ENCODE results near the gene TEX44.
A peak's percentile ranks its signal among the peaks of the same experiment; 100 is the strongest.
"Not testable (repeated sequence)": the region's sequence is repeated elsewhere in the genome, so short reads cannot be mapped to it uniquely, and the experiment has no call there.

TEX44 gene

DNA sequence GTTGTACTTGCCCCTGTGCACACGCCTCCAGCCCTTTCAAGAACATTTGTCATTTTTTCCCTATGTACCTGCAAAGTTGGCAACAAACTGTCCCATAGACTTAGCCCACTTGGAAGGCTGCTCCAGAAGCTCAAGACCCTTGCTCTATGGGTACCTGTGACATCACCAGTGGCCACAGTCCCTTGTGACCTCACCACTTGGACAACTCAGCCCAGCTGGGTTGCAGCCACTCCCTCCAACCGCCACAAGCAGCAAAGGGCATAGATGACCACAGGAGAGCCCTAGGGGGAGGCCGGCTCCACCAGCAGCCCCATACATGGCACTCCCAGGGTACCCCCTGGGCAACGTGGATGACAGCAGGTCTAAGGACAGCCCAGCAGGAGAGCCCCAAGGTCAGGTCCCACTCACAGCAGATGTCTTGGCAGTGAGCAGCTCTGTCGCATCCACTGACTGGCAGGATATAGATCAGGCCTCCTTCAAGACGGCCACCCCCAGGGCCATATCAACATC lies at the start of gene TEX44:
Gene TEX44 (plus strand): TSS at position 229 of the 510 bp plus-strand sequence. CDS start 88 bp downstream, at position 317.
- Histone ChIP-seq H3K4me1 (ENCODE audit: control insufficient read depth, insufficient read depth, low read length) (peaks cover 5% of the 10 kb centered on the region), H3K27me3 (ENCODE audit: control insufficient read depth, insufficient read depth, low read length) (no peaks in the 10 kb centered on the region), H3K9ac (ENCODE audit: low read length) (no peak within 1 kb of the TSS), H3K36me3 (ENCODE audit: control insufficient read depth, insufficient read depth, low read length) (no peaks in the 10 kb centered on the region), H3K9me3 (ENCODE audit: control insufficient read depth, low read length) (no peaks in the 10 kb centered on the region), H3K4me3 (ENCODE audit: low read length) (no peak within 1 kb of the TSS)

DNA sequence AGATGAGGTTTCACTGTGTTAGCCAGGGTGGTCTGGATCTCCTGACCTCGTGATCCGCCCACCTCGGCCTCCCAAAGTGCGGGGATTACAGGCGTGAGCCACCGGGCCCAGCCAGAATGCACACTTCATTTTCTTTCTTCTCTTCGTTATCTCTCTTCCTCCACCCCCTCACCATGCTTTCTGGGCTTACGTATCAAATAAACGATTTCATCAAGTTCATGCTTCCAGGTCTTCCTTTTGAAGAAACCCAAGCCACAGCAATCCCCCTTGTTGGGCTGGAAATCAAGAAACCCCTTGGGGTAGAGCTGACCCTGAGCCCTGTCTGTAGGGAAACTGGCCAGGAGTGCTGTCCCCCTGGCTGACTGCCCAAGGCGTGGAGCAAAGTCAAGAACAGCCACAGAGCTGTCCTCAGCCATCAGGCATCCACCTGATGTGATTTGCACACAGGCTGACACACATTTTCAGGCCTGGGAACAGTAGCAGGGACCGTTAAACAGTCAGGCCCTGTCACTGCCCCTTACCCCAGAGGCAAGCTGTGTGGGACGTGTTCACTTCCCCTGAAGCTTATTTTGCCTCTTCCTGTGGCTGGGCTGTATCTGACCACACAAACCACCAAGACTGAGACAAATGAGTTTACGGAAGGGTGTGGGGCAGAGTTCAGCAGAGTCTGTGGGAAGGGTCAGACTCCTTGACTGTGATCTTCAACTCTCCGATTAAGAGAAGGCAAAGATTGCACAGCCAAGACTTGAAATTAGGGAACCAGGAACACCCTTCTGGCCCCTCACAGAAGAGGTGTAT lies 47.4 kb upstream of the TEX44 start:
- no peak overlapping the region for H3K9ac ChIP-seq (ENCODE audit: low read length)
- no peaks in the 10 kb centered on the region for H3K27me3 ChIP-seq (ENCODE audit: control insufficient read depth, insufficient read depth, low read length)
- H3K4me1 ChIP-seq (ENCODE audit: control insufficient read depth, insufficient read depth, low read length), result peaks cover 10% of the 10 kb centered on the region
- H3K4me3 ChIP-seq (ENCODE audit: low read length), result no peak overlapping the region
- H3K9me3 ChIP-seq (ENCODE audit: control insufficient read depth, low read length), result no peaks in the 10 kb centered on the region
- H3K36me3 ChIP-seq (ENCODE audit: control insufficient read depth, insufficient read depth, low read length), result no peaks in the 10 kb centered on the region

GRCh38 chr2:231546014-231546715 lies 46.5 kb upstream of the TEX44 start:
- no peak overlapping the region for H3K4me3 ChIP-seq (ENCODE audit: low read length)
- no peaks in the 10 kb centered on the region for H3K27me3 ChIP-seq (ENCODE audit: control insufficient read depth, insufficient read depth, low read length)
- peaks cover 10% of the 10 kb centered on the region for H3K4me1 ChIP-seq (ENCODE audit: control insufficient read depth, insufficient read depth, low read length)
- no peaks in the 10 kb centered on the region for H3K36me3 ChIP-seq (ENCODE audit: control insufficient read depth, insufficient read depth, low read length)
- no peak overlapping the region for H3K9ac ChIP-seq (ENCODE audit: low read length)
- no peaks in the 10 kb centered on the region for H3K9me3 ChIP-seq (ENCODE audit: control insufficient read depth, low read length)

GRCh38 chr2:231547315-231548110 lies 45.2 kb upstream of the TEX44 start:
- Histone ChIP-seq H3K9me3 (ENCODE audit: control insufficient read depth, low read length) (no peaks in the 10 kb centered on the region), H3K36me3 (ENCODE audit: control insufficient read depth, insufficient read depth, low read length) (no peaks in the 10 kb centered on the region), H3K4me3 (ENCODE audit: low read length) (no peak overlapping the region), H3K27me3 (ENCODE audit: control insufficient read depth, insufficient read depth, low read length) (no peaks in the 10 kb centered on the region), H3K9ac (ENCODE audit: low read length) (no peak overlapping the region), H3K4me1 (ENCODE audit: control insufficient read depth, insufficient read depth, low read length) (peaks cover 10% of the 10 kb centered on the region)

GRCh38 chr2:231548752-231549151 lies 43.9 kb upstream of the TEX44 start:
- Histone ChIP-seq H3K4me3 (ENCODE audit: low read length) (no peak overlapping the region), H3K36me3 (ENCODE audit: control insufficient read depth, insufficient read depth, low read length) (no peaks in the 10 kb centered on the region), H3K9me3 (ENCODE audit: control insufficient read depth, low read length) (no peaks in the 10 kb centered on the region), H3K27me3 (ENCODE audit: control insufficient read depth, insufficient read depth, low read length) (no peaks in the 10 kb centered on the region), H3K4me1 (ENCODE audit: control insufficient read depth, insufficient read depth, low read length) (peaks cover 10% of the 10 kb centered on the region), H3K9ac (ENCODE audit: low read length) (no peak overlapping the region)

- Histone ChIP-seq H3K9ac (ENCODE audit: low read length) (no peak overlapping the region), H3K4me1 (ENCODE audit: control insufficient read depth, insufficient read depth, low read length) (peaks cover 14% of the 10 kb centered on the region), H3K27me3 (ENCODE audit: control insufficient read depth, insufficient read depth, low read length) (no peaks in the 10 kb centered on the region), H3K9me3 (ENCODE audit: control insufficient read depth, low read length) (no peaks in the 10 kb centered on the region), H3K4me3 (ENCODE audit: low read length) (no peak overlapping the region), H3K36me3 (ENCODE audit: control insufficient read depth, insufficient read depth, low read length) (no peaks in the 10 kb centered on the region)
Observed at GRCh38 chr2:231549446-231550239, 43.0 kb upstream of the TEX44 start.

GRCh38 chr2:231552752-231553151 lies 39.9 kb upstream of the TEX44 start:
- Histone ChIP-seq H3K9me3 (ENCODE audit: control insufficient read depth, low read length) (no peaks in the 10 kb centered on the region), H3K4me3 (ENCODE audit: low read length) (no peak overlapping the region), H3K36me3 (ENCODE audit: control insufficient read depth, insufficient read depth, low read length) (no peaks in the 10 kb centered on the region), H3K9ac (ENCODE audit: low read length) (no peak overlapping the region), H3K4me1 (ENCODE audit: control insufficient read depth, insufficient read depth, low read length) (peaks cover 13% of the 10 kb centered on the region), H3K27me3 (ENCODE audit: control insufficient read depth, insufficient read depth, low read length) (no peaks in the 10 kb centered on the region)

- H3K4me1 ChIP-seq (ENCODE audit: control insufficient read depth, insufficient read depth, low read length), result peaks cover 15% of the 10 kb centered on the region
- no peaks in the 10 kb centered on the region for H3K36me3 ChIP-seq (ENCODE audit: control insufficient read depth, insufficient read depth, low read length)
- no peaks in the 10 kb centered on the region for H3K27me3 ChIP-seq (ENCODE audit: control insufficient read depth, insufficient read depth, low read length)
- no peaks in the 10 kb centered on the region for H3K9me3 ChIP-seq (ENCODE audit: control insufficient read depth, low read length)
- H3K9ac ChIP-seq (ENCODE audit: low read length), result peak overlapping the region; percentile 43
- H3K4me3 ChIP-seq (ENCODE audit: low read length), result no peak overlapping the region
Observed at GRCh38 chr2:231554327-231554726, 38.3 kb upstream of the TEX44 start.

DNA sequence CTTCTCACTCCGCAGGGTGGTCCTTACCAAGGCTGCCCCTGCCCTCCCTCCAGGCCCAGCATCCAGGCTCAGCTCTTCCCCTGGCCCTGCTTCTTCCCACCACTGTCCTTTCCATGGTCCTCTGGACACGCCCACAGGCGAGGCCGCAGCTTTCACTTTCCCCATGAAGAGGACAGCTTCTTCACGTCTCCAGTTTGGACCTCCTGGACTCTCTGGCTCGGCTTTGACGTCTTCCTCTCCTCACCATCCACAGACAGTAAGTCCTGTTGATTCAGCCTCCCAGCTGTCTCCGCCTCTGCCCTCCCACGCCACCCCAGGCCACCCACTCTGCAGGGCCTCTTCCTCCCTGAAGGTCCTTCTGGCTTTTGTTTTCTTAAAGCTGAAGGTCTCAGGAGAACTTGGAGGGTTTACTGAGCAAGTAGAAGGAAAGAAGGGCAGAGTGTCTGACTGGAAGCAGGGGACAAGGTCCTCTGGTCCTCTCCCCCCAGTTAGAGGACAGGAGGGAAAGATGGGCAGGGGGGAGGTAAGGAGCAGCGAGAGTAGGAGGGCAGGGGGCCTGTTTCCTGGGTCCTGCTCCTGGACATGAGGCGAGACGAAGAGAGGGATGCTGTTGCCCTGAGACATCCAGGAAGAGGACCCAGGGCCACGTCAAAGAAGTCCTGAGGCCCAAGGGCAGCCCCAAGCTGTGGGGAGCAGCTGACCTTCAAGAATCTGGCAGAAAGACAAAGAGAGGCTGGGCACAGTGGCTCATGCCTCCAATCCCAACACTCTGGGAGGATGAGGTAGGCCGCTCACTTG lies 37.7 kb upstream of the TEX44 start:
- H3K36me3 ChIP-seq (ENCODE audit: control insufficient read depth, insufficient read depth, low read length), result no peaks in the 10 kb centered on the region
- no peak overlapping the region for H3K4me3 ChIP-seq (ENCODE audit: low read length)
- no peaks in the 10 kb centered on the region for H3K27me3 ChIP-seq (ENCODE audit: control insufficient read depth, insufficient read depth, low read length)
- no peaks in the 10 kb centered on the region for H3K9me3 ChIP-seq (ENCODE audit: control insufficient read depth, low read length)
- peak overlapping the region; percentile 43 for H3K9ac ChIP-seq (ENCODE audit: low read length)
- peaks cover 15% of the 10 kb centered on the region for H3K4me1 ChIP-seq (ENCODE audit: control insufficient read depth, insufficient read depth, low read length)

DNA sequence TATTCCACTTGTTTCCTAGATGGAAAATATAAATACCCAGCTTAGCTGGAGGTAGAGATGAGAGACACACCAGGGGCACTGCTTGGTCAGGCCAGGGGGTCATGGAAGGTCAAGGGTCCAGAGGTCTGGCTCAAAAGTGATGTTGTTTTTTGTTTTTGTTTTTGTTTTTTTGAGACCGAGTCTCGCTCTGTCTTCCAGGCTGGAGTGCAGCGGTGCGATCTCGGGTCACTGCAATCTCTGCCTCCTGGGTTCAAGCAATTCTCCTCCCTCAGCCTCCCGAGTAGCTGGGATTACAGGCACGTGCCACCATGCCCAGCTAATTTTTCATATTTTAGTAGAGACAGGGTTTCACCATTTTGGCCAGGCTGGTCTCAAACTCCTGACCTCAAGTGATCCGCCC lies 36.2 kb upstream of the TEX44 start:
- H3K9me3 ChIP-seq (ENCODE audit: control insufficient read depth, low read length); H3K4me3 ChIP-seq (ENCODE audit: low read length); H3K36me3 ChIP-seq (ENCODE audit: control insufficient read depth, insufficient read depth, low read length): not testable (repeated sequence)

GRCh38 chr2:231556981-231557380 lies 35.7 kb upstream of the TEX44 start:
- Histone ChIP-seq H3K9ac (ENCODE audit: low read length) (no peak overlapping the region), H3K9me3 (ENCODE audit: control insufficient read depth, low read length) (no peaks in the 10 kb centered on the region), H3K36me3 (ENCODE audit: control insufficient read depth, insufficient read depth, low read length) (no peaks in the 10 kb centered on the region), H3K27me3 (ENCODE audit: control insufficient read depth, insufficient read depth, low read length) (no peaks in the 10 kb centered on the region), H3K4me1 (ENCODE audit: control insufficient read depth, insufficient read depth, low read length) (peaks cover 15% of the 10 kb centered on the region), H3K4me3 (ENCODE audit: low read length) (no peak overlapping the region)

More for the DNA sequence above, 36.2 kb upstream of the TEX44 start:
- not testable (repeated sequence) for H3K27me3 ChIP-seq (ENCODE audit: control insufficient read depth, insufficient read depth, low read length); H3K9ac ChIP-seq (ENCODE audit: low read length)
- peaks cover 15% of the 10 kb centered on the region for H3K4me1 ChIP-seq (ENCODE audit: control insufficient read depth, insufficient read depth, low read length)
